Trophoblast cell (in vitro differentiated cells and primary cell): ENCODE data around the gene TDRD15.

Experiments used
- DNase-seq, 2 donors: peaks; one replicate each; pipeline ENCODE4 v3.0.0-alpha.2; 2016
- H2AFZ ChIP-seq: 2 replicates; pipeline ENCODE4 v1.6.1; 2013; ENCODE audit warnings: low read length, moderate library complexity, mild to moderate bottlenecking; ENCODE audit not compliant: insufficient read depth, poor library complexity
- H2AK5ac ChIP-seq: 2 replicates; pipeline ENCODE4 v1.6.1; 2013; ENCODE audit warnings: mild to moderate bottlenecking, low read length
- H2BK120ac ChIP-seq: 2 replicates; pipeline ENCODE4 v1.6.1; 2013; ENCODE audit warnings: low read length, mild to moderate bottlenecking, moderate library complexity; ENCODE audit not compliant: insufficient read depth, poor library complexity
- H2BK12ac ChIP-seq: 2 replicates; pipeline ENCODE4 v1.6.1; 2013; ENCODE audit warnings: mild to moderate bottlenecking, low read length, moderate library complexity
- H2BK5ac ChIP-seq: 2 replicates; pipeline ENCODE4 v1.6.1; 2013; ENCODE audit warnings: low read length, low read depth, moderate library complexity, mild to moderate bottlenecking; ENCODE audit not compliant: poor library complexity
- H3K14ac ChIP-seq: 2 replicates; pipeline ENCODE4 v1.6.1; 2013; ENCODE audit warnings: mild to moderate bottlenecking, low read length
- H3K18ac ChIP-seq: 2 replicates; pipeline ENCODE4 v1.6.1; 2013; ENCODE audit warnings: mild to moderate bottlenecking, low read length
- H3K23ac ChIP-seq: 2 replicates; pipeline ENCODE4 v1.6.1; 2013; ENCODE audit warnings: low read length
- H3K27ac ChIP-seq: 2 replicates; pipeline ENCODE4 v1.5.1; 2013; ENCODE audit warnings: low read depth, mild to moderate bottlenecking, inconsistent platforms, low read length, moderate library complexity
- H3K27me3 ChIP-seq: 2 replicates; pipeline ENCODE4 v1.6.1; 2013; ENCODE audit warnings: inconsistent platforms, mild to moderate bottlenecking, low read length, moderate library complexity; ENCODE audit not compliant: insufficient read depth
- H3K36me3 ChIP-seq, 2 experiments: 1 replicate in 1 of 2; 2 replicates in 1 of 2; pipeline ENCODE4 v1.6.1; 2013; ENCODE audit warnings: low read length in 2 of 2, mild to moderate bottlenecking in 2 of 2, moderate library complexity in 1 of 2; ENCODE audit not compliant: insufficient read depth in 2 of 2, control insufficient read depth in 1 of 2
- H3K4ac ChIP-seq: 2 replicates; pipeline ENCODE4 v1.6.1; 2013; ENCODE audit warnings: low read depth, mild to moderate bottlenecking, low read length, moderate library complexity
- H3K4me1 ChIP-seq, 2 experiments: 1 replicate in 1 of 2; 2 replicates in 1 of 2; pipeline ENCODE4 v1.6.1; 2013; ENCODE audit warnings: low read length in 2 of 2, mild to moderate bottlenecking in 2 of 2, moderate library complexity in 1 of 2; ENCODE audit not compliant: insufficient read depth in 2 of 2, control insufficient read depth in 1 of 2
- H3K4me2 ChIP-seq: 2 replicates; pipeline ENCODE4 v1.6.1; 2013; ENCODE audit warnings: inconsistent platforms, mild to moderate bottlenecking, low read length, moderate library complexity
- H3K4me3 ChIP-seq: 2 replicates; pipeline ENCODE4 v1.5.1; 2013; ENCODE audit warnings: mild to moderate bottlenecking, low read depth, low read length, inconsistent platforms
- H3K79me1 ChIP-seq: one replicate; pipeline ENCODE4 v1.6.1; 2013; ENCODE audit warnings: low read length
- H3K79me2 ChIP-seq: 2 replicates; pipeline ENCODE4 v1.6.1; 2013; ENCODE audit warnings: low read length, mild to moderate bottlenecking; ENCODE audit not compliant: control insufficient read depth, insufficient read depth, poor library complexity
- H3K9ac ChIP-seq: 2 replicates; pipeline ENCODE4 v1.6.1; 2013; ENCODE audit warnings: mild to moderate bottlenecking, low read length
- H3K9me3 ChIP-seq: 2 replicates; pipeline ENCODE4 v1.6.1; 2013; ENCODE audit warnings: low read depth, mild to moderate bottlenecking, control low read depth, inconsistent platforms, low read length; ENCODE audit not compliant: insufficient read depth
- H4K12ac ChIP-seq: 2 replicates; pipeline ENCODE4 v1.6.1; 2013; ENCODE audit warnings: low read depth, mild to moderate bottlenecking, low read length, moderate library complexity
- H4K8ac ChIP-seq: 2 replicates; pipeline ENCODE4 v1.6.1; 2013; ENCODE audit warnings: low read depth, mild to moderate bottlenecking, low read length, moderate library complexity
- H4K91ac ChIP-seq: one replicate; pipeline ENCODE4 v1.6.1; 2013; ENCODE audit warnings: low read depth, mild to moderate bottlenecking, low read length, moderate library complexity
- WGBS: extraction: QIAGEN DNeasy Blood & Tissue Kit; methylation state at CpG from one replicate; pipeline ENCODE4 v1.1.7; 2013; ENCODE audit warnings: missing lambda C conversion rate; ENCODE audit not compliant: insufficient read length, insufficient coverage; ENCODE audit errors: extremely low coverage; 5-methylcytosine and 5-hydroxymethylcytosine counted together

Gene TDRD15

GRCh38 chr2:21102356-21102755, 21.4 kb upstream of the TDRD15 start:
- no peak overlapping the region for H2BK120ac ChIP-seq
- no peak overlapping the region for H4K8ac ChIP-seq
- H3K27me3 ChIP-seq = no peaks in the 10 kb centered on the region
- no peaks in the 10 kb centered on the region for H3K9me3 ChIP-seq
- no peak overlapping the region for H4K12ac ChIP-seq
- H3K79me2 ChIP-seq = no peaks in the 10 kb centered on the region
- no peak overlapping the region for H3K23ac ChIP-seq
- no peaks in the 10 kb centered on the region for H3K79me1 ChIP-seq
- no peak overlapping the region for H3K9ac ChIP-seq
- no peak overlapping the region for H3K14ac ChIP-seq
- H2AK5ac ChIP-seq = no peak overlapping the region
- no CpG with 5 or more reads among the region's 12 CpGs for WGBS
- H3K4me1 ChIP-seq = no peaks in the 10 kb centered on the region
- no peak overlapping the region for H2BK12ac ChIP-seq
- H3K4me3 ChIP-seq = no peak overlapping the region
- DNase-seq = no peak
- no peaks in the 10 kb centered on the region for H3K36me3 ChIP-seq
- no peak overlapping the region for H4K91ac ChIP-seq
- H3K4ac ChIP-seq = no peak overlapping the region
- no peak overlapping the region for H2BK5ac ChIP-seq
- no peak overlapping the region for H2AFZ ChIP-seq
- H3K18ac ChIP-seq = no peak overlapping the region
- no peak overlapping the region for H3K27ac ChIP-seq
- no peak overlapping the region for H3K4me2 ChIP-seq

GRCh38 chr2:21103274-21103891, 20.4 kb upstream of the TDRD15 start:
- H4K91ac ChIP-seq = no peak overlapping the region
- H3K4ac ChIP-seq = no peak overlapping the region
- no peak overlapping the region for H4K12ac ChIP-seq
- H3K4me3 ChIP-seq = no peak overlapping the region
- no peak overlapping the region for H2BK5ac ChIP-seq
- no peak overlapping the region for H3K4me2 ChIP-seq
- H2AK5ac ChIP-seq = no peak overlapping the region
- H3K27ac ChIP-seq = no peak overlapping the region
- no peak overlapping the region for H2BK12ac ChIP-seq
- H3K23ac ChIP-seq = no peak overlapping the region
- DNase-seq = no peak
- no peak overlapping the region for H3K18ac ChIP-seq
- H3K79me1 ChIP-seq = no peaks in the 10 kb centered on the region
- H4K8ac ChIP-seq = no peak overlapping the region
- H3K4me1 ChIP-seq = no peaks in the 10 kb centered on the region
- H3K14ac ChIP-seq = no peak overlapping the region
- H3K9me3 ChIP-seq = no peaks in the 10 kb centered on the region
- WGBS = no CpG with 5 or more reads among the region's 1 CpG
- no peaks in the 10 kb centered on the region for H3K36me3 ChIP-seq
- H2AFZ ChIP-seq = no peak overlapping the region
- H3K79me2 ChIP-seq = no peaks in the 10 kb centered on the region
- H2BK120ac ChIP-seq = no peak overlapping the region
- no peaks in the 10 kb centered on the region for H3K27me3 ChIP-seq
- no peak overlapping the region for H3K9ac ChIP-seq

- Histone ChIP-seq H3K9ac (no peak overlapping the region), H2AFZ (no peak overlapping the region), H3K79me2 (no peaks in the 10 kb centered on the region), H3K4me3 (no peak overlapping the region), H2BK120ac (no peak overlapping the region), H4K12ac (no peak overlapping the region), H3K4me2 (no peak overlapping the region), H2AK5ac (no peak overlapping the region), H4K91ac (no peak overlapping the region), H2BK12ac (no peak overlapping the region), H4K8ac (no peak overlapping the region), H3K4me1 (no peaks in the 10 kb centered on the region), H3K36me3 (no peaks in the 10 kb centered on the region), H3K27ac (no peak overlapping the region), H3K9me3 (no peaks in the 10 kb centered on the region), H3K27me3 (no peaks in the 10 kb centered on the region), H2BK5ac (no peak overlapping the region), H3K18ac (no peak overlapping the region), H3K79me1 (no peaks in the 10 kb centered on the region), H3K23ac (no peak overlapping the region), H3K4ac (no peak overlapping the region), H3K14ac (no peak overlapping the region)
- WGBS = no CpG with 5 or more reads among the region's 1 CpG
- DNase-seq = no peak
These were observed 19.6 kb upstream of the TDRD15 start for GRCh38 chr2:21104030-21104660.

- Histone ChIP-seq H3K4me1 (no peaks in the 10 kb centered on the region), H3K4me3 (no peak overlapping the region), H3K23ac (no peak overlapping the region), H2AFZ (no peak overlapping the region), H2BK120ac (no peak overlapping the region), H3K79me1 (no peaks in the 10 kb centered on the region), H4K8ac (no peak overlapping the region), H2AK5ac (no peak overlapping the region), H2BK5ac (no peak overlapping the region), H2BK12ac (no peak overlapping the region), H3K14ac (no peak overlapping the region), H3K27me3 (no peaks in the 10 kb centered on the region), H3K18ac (no peak overlapping the region), H3K4ac (no peak overlapping the region), H4K12ac (no peak overlapping the region), H3K4me2 (no peak overlapping the region), H3K36me3 (no peaks in the 10 kb centered on the region), H3K27ac (no peak overlapping the region), H3K9ac (no peak overlapping the region), H4K91ac (no peak overlapping the region), H3K79me2 (no peaks in the 10 kb centered on the region), H3K9me3 (no peaks in the 10 kb centered on the region)
- no peak for DNase-seq
- WGBS = no CpG with 5 or more reads among the region's 1 CpG
These were observed 12.8 kb upstream of the TDRD15 start for GRCh38 chr2:21111012-21111411.
